HepG2 (cell line): ENCODE data around the gene NEDD4L.

Experiments used
- ASH2L ChIP-seq: fragments of 300-600, 200-600 bp; sonication (generic); IDR thresholded peaks from 2 replicates; pipeline ENCODE4 v1.7.0; 2017; ENCODE audit warnings: low read depth, mild to moderate bottlenecking, moderate library complexity, mixed read lengths, low read length; ENCODE audit not compliant: insufficient read length
- NFE2L2 ChIP-seq: fragments of 150-350 bp; IDR thresholded peaks from 2 replicates; pipeline ENCODE4 v1.6.1; 2014; ENCODE audit warnings: low read length
- POLR2A ChIP-seq, 2 experiments: IDR thresholded peaks; 2 replicates each; pipeline ENCODE4 v1.6.1; 2011; ENCODE audit warnings: low read depth in 2 of 2, low read length in 2 of 2, mild to moderate bottlenecking in 1 of 2, moderate library complexity in 1 of 2; ENCODE audit not compliant: insufficient read depth in 1 of 2
- RELA ChIP-seq: sonication (generic); formaldehyde crosslinking; IDR thresholded peaks from 2 replicates; pipeline ENCODE4 v1.4.0; 2020; ENCODE audit warnings: missing genetic modification reagents
- TF ChIP-seq, protein P1 (sequence below): sonication (generic); formaldehyde crosslinking; IDR thresholded peaks from 2 replicates; pipeline ENCODE4 v1.5.0; 2020; ENCODE audit warnings: mild to moderate bottlenecking, missing genetic modification reagents, moderate library complexity

DNA sequence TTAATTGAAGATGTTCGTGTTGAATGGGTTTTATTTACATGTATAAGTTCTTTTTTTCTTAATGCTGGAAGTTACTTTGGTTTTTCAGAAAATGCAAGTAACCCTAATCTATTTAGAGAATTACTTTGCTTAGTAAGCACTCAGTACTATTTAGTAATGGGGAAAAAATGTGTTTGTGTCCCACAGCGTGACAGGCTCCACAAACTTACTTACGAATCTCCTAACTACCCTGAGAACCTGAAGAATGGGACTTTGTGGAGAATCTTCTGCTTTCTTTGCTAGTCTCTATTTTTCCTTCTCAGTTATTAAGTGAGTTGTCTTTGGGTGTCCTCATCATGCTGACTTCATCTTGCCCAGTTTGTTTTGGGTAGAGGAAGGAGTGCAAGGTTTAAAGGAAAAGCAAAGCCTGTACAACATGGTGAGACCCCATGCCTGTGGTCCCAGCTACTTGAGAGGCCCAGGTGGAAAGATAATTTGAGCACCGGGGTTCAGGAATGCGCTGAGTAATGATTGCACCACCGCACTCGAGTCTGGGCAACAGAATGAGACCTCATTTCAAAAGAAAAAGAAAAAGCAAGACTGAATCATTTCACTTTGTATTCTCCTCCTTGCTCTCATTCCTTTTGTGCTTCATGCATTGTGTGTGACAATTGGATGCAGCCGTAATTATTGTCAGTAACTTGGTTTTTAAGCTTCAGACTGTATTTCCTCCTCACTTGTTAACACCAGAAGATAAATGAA is 10.2 kb downstream of the NEDD4L start:
- TF ChIP-seq ASH2L = peak; percentile 45
- no peak for TF ChIP-seq POLR2A (IDR thresholded peaks at IDR 0.05; ENCODE audit: insufficient read depth in 1 of 2, low read depth in 2 of 2, low read length in 2 of 2)
- TF ChIP-seq, protein P1, sequence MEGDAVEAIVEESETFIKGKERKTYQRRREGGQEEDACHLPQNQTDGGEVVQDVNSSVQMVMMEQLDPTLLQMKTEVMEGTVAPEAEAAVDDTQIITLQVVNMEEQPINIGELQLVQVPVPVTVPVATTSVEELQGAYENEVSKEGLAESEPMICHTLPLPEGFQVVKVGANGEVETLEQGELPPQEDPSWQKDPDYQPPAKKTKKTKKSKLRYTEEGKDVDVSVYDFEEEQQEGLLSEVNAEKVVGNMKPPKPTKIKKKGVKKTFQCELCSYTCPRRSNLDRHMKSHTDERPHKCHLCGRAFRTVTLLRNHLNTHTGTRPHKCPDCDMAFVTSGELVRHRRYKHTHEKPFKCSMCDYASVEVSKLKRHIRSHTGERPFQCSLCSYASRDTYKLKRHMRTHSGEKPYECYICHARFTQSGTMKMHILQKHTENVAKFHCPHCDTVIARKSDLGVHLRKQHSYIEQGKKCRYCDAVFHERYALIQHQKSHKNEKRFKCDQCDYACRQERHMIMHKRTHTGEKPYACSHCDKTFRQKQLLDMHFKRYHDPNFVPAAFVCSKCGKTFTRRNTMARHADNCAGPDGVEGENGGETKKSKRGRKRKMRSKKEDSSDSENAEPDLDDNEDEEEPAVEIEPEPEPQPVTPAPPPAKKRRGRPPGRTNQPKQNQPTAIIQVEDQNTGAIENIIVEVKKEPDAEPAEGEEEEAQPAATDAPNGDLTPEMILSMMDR (CRISPR knock-in tag) = no peak
- TF ChIP-seq NFE2L2 = peak; percentile 69; the same call in 1 of the 2 replicates
- no peak for TF ChIP-seq RELA (CRISPR knock-in tag)
